HCT116 (cell line): ENCODE data around the gene PIKFYVE. TPM values are rescaled to one million over a fixed set of nuclear protein-coding genes. Genes with fewer than 3 reads are reported as not detected.

Experiments used
- ATAC-seq: fragments of 200-7000 bp; cut with Tn5 transposase; 2 replicates; pipeline ENCODE4 v1.9.1; 2020; ENCODE audit warnings: mild to moderate bottlenecking, moderate library complexity
- BruUV-seq: library from RNA; stranded (reverse); fragments of 400-500 nt; replicated peaks from 2 replicates; lab custom pipeline; 2021; lab: Mats Ljungman, UMichigan
- CTCF ChIA-PET: fragments of 300-600 bp; sonication (Branson Sonifier 250); formaldehyde crosslinking; loops from one replicate; lab custom pipeline; 2021; ENCODE audit warnings: antibody characterized with exemption; lab: Charles Lee
- POLR2A ChIA-PET: fragments of 300-600, 350-600 bp; sonication (Branson Sonifier 250); formaldehyde crosslinking; loops from one replicate; lab custom pipeline; 2021; ENCODE audit warnings: antibody characterized with exemption; lab: Charles Lee
- RAD21 ChIA-PET, 2 experiments: fragments of 300-600 bp; sonication (Branson Sonifier 250); formaldehyde crosslinking; loops; one replicate each; lab custom pipeline; 2023; ENCODE audit warnings: low total read pairs in 2 of 2; ENCODE audit not compliant: uncharacterized antibody in 2 of 2, unreplicated experiment in 2 of 2, low non-redundant PET in 1 of 2; lab: Charles Lee
- DNase-seq: peaks from one replicate; pipeline ENCODE4 v3.0.0-alpha.2; 2010; ENCODE audit warnings: low read depth, low spot score
- H2AFZ ChIP-seq: fragments of 200-600 bp; shearing (Covaris generic), sonication (generic); 2 replicates; pipeline ENCODE4 v1.6.1; 2017; ENCODE audit warnings: low read depth, mixed run types, mixed read lengths, antibody characterized with exemption, low read length; ENCODE audit not compliant: poor library complexity, severe bottlenecking
- H3K27ac ChIP-seq: 2 replicates; pipeline ENCODE4 v1.5.1; 2012; ENCODE audit warnings: low read depth, low read length
- H3K27me3 ChIP-seq: fragments of 200-600 bp; sonication (generic); 2 replicates; pipeline ENCODE4 v1.6.1; 2016; ENCODE audit warnings: mixed run types, low read length, mixed read lengths; ENCODE audit not compliant: insufficient read depth
- H3K36me3 ChIP-seq, 2 experiments: fragments of 200-500 bp in 1 of 2; fragments of 200-600 bp in 1 of 2; sonication (Bioruptor generic) in 1 of 2; sonication (generic) in 1 of 2; 2 replicates each; pipeline versions ENCODE4 v1.5.1 to v1.6.1; 2014 to 2016; ENCODE audit warnings: low read length in 2 of 2, inconsistent platforms in 1 of 2, mixed read lengths in 1 of 2, mixed run types in 1 of 2; ENCODE audit not compliant: insufficient read depth in 2 of 2, control insufficient read depth in 1 of 2
- H3K4me1 ChIP-seq, 2 experiments: fragments of 200-600 bp in 1 of 2; sonication (generic) in 1 of 2; 2 replicates each; pipeline versions ENCODE4 v1.5.1 to v1.6.1; 2012 to 2017; ENCODE audit warnings: low read length in 2 of 2, inconsistent platforms in 1 of 2, mild to moderate bottlenecking in 1 of 2, mixed read lengths in 1 of 2, mixed run types in 1 of 2, moderate library complexity in 1 of 2; ENCODE audit not compliant: insufficient read depth in 2 of 2, control insufficient read depth in 1 of 2
- H3K4me2 ChIP-seq: fragments of 200-600 bp; sonication (generic); 2 replicates; pipeline ENCODE4 v1.6.1; 2017; ENCODE audit warnings: mixed run types, low read length, mixed read lengths
- H3K4me3 ChIP-seq, 2 experiments: fragments of 200-600 bp in 1 of 2; sonication (generic) in 1 of 2; replicated peaks in 1 of 2; 2 replicates each; pipeline ENCODE4 v1.5.1; 2011 to 2016; ENCODE audit warnings: low read length in 2 of 2, control low read depth in 1 of 2, low read depth in 1 of 2, mild to moderate bottlenecking in 1 of 2, mixed read lengths in 1 of 2, mixed run types in 1 of 2
- H3K79me2 ChIP-seq: fragments of 200-600 bp; sonication (generic); 2 replicates; pipeline ENCODE4 v1.6.1; 2017; ENCODE audit warnings: mild to moderate bottlenecking, mixed run types, low read length, moderate library complexity, mixed read lengths; ENCODE audit not compliant: insufficient read depth
- H3K9ac ChIP-seq: fragments of 200-600 bp; sonication (generic); 2 replicates; pipeline ENCODE4 v1.6.1; 2016; ENCODE audit warnings: low read length, mixed read lengths
- H3K9me2 ChIP-seq: fragments of 200-600 bp; sonication (generic), shearing (Covaris generic); 2 replicates; pipeline ENCODE4 v1.6.1; 2017; ENCODE audit warnings: mixed run types, mild to moderate bottlenecking, moderate library complexity; ENCODE audit not compliant: insufficient read depth
- H3K9me3 ChIP-seq, 2 experiments: fragments of 200-500 bp in 1 of 2; fragments of 200-600 bp in 1 of 2; sonication (Bioruptor generic) in 1 of 2; sonication (generic) in 1 of 2; 2 replicates each; pipeline ENCODE4 v1.6.1; 2014 to 2017; ENCODE audit warnings: low read length in 2 of 2, mixed read lengths in 2 of 2, inconsistent platforms in 1 of 2, low read depth in 1 of 2, mild to moderate bottlenecking in 1 of 2, mixed run types in 1 of 2, moderate library complexity in 1 of 2; ENCODE audit not compliant: control insufficient read depth in 1 of 2, insufficient read depth in 1 of 2
- H4K20me1 ChIP-seq: fragments of 200-600 bp; sonication (generic), shearing (Covaris generic); 2 replicates; pipeline ENCODE4 v1.6.1; 2017; ENCODE audit warnings: mixed run types, mild to moderate bottlenecking, moderate library complexity; ENCODE audit not compliant: insufficient read depth
- EGR1 ChIP-seq: IDR thresholded peaks from 2 replicates; pipeline ENCODE4 v1.6.1; 2012; ENCODE audit warnings: low read depth
- EZH2 ChIP-seq: fragments of 200-600 bp; sonication (generic); IDR thresholded peaks from 2 replicates; pipeline ENCODE4 v1.6.1; 2017; ENCODE audit warnings: antibody characterized with exemption, mixed run types
- FOSL1 ChIP-seq: IDR thresholded peaks from 2 replicates; pipeline ENCODE4 v1.6.1; 2012; ENCODE audit warnings: low read depth
- JUND ChIP-seq: IDR thresholded peaks from 2 replicates; pipeline ENCODE4 v1.6.1; 2012
- POLR2AphosphoS5 ChIP-seq: IDR thresholded peaks from 2 replicates; pipeline ENCODE4 v1.6.1; 2011; ENCODE audit warnings: mild to moderate bottlenecking, low read depth, low read length, moderate library complexity
- RAD21 ChIP-seq: IDR thresholded peaks from 2 replicates; pipeline ENCODE4 v1.6.1; 2012; ENCODE audit warnings: low read depth, mild to moderate bottlenecking
- SIN3A ChIP-seq: IDR thresholded peaks from 2 replicates; pipeline ENCODE4 v1.6.1; 2012; ENCODE audit warnings: low read depth
- SP1 ChIP-seq: IDR thresholded peaks from 2 replicates; pipeline ENCODE4 v1.6.1; 2012; ENCODE audit warnings: low read depth
- ZNF274 ChIP-seq: fragments of 200-500 bp; sonication (Bioruptor generic); IDR thresholded peaks from 2 replicates; pipeline ENCODE4 v1.6.1; 2014; ENCODE audit warnings: mild to moderate bottlenecking, low read depth, low read length, inconsistent platforms
- intact Hi-C: fragments of 100-400 bp; cut with micrococcal nuclease; formaldehyde crosslinking; loops from 2 replicates; pipeline ENCODE4 v1.10.0; 2022
- total RNA-seq: library from RNA; stranded (reverse); gene quantifications from one replicate; pipeline ENCODE4 v1.2.1, GENCODE V29; 2021; ENCODE audit not compliant: unreplicated experiment
- TF ChIP-seq, protein P1 (sequence below), 3 experiments: fragments of 200-600 bp in 1 of 3; sonication (generic) in 1 of 3; IDR thresholded peaks in 2 of 3; conservative IDR thresholded peaks in 1 of 3; 2 replicates each; pipeline ENCODE4 v1.5.1; 2012 to 2017; ENCODE audit warnings: low read depth in 2 of 3, low read length in 2 of 3, antibody characterized with exemption in 1 of 3, borderline replicate concordance in 1 of 3, control low read depth in 1 of 3, mild to moderate bottlenecking in 1 of 3, mixed read lengths in 1 of 3, mixed run types in 1 of 3, moderate library complexity in 1 of 3; ENCODE audit not compliant: insufficient read depth in 1 of 3
- TF ChIP-seq, protein P2 (sequence below): IDR thresholded peaks from 2 replicates; pipeline ENCODE4 v1.6.1; 2012
- TF ChIP-seq, protein P3 (sequence below): IDR thresholded peaks from 2 replicates; pipeline ENCODE4 v1.6.1; 2012
- TF ChIP-seq, protein P4 (sequence below): IDR thresholded peaks from 2 replicates; pipeline ENCODE4 v1.6.1; 2011; ENCODE audit warnings: mild to moderate bottlenecking, low read length, moderate library complexity; ENCODE audit not compliant: insufficient replicate concordance; ENCODE audit errors: extremely low read depth

PIKFYVE gene
- total RNA-seq, 1 experiment from 2014 or later = 21.8 TPM

DNA sequence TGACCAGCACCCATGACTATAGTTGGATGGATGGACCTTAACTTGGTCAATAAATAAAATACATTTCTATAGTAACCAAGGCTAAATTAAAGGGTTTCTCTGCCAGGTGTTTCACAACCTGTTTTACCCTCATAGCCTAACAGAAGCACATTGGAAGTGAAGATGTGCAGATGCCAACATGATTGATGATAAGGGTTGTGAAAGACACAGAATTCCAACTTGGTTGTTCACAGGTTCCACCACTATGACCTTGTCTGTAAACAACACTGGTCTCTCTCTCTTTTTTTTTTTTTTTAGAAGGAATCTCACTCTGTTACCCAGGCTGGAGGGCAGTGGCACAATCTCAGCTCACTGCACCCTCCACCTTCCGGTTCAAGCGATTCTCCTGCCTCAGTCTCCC lies 103.0 kb downstream of the PIKFYVE start:
- POLR2A ChIA-PET = no interaction called here
- no peaks in the 10 kb centered on the region for H3K9me3 ChIP-seq
- no TSS peak for BruUV-seq
- H3K4me3 ChIP-seq = no peak overlapping the region
- H3K4me2 ChIP-seq = no peak overlapping the region
- H3K9ac ChIP-seq = no peak overlapping the region
- H2AFZ ChIP-seq = no peak overlapping the region
- H3K36me3 ChIP-seq = no peaks in the 10 kb centered on the region
- TF ChIP-seq SP1 (no peak), POLR2AphosphoS5 (no peak), FOSL1 (no peak)
- TF ChIP-seq, all 23 proteins: peak for 0
- CTCF ChIA-PET = no interaction called here
- no peaks in the 10 kb centered on the region for H3K4me1 ChIP-seq
- H4K20me1 ChIP-seq = no peaks in the 10 kb centered on the region
- no peaks in the 10 kb centered on the region for H3K9me2 ChIP-seq
- no peaks in the 10 kb centered on the region for H3K27me3 ChIP-seq
- intact Hi-C loops = no loop called here
- no peak for ATAC-seq
- H3K27ac ChIP-seq = no peak overlapping the region
- RAD21 ChIA-PET = no interaction called here
- no peak for DNase-seq
- no peaks in the 10 kb centered on the region for H3K79me2 ChIP-seq

DNA sequence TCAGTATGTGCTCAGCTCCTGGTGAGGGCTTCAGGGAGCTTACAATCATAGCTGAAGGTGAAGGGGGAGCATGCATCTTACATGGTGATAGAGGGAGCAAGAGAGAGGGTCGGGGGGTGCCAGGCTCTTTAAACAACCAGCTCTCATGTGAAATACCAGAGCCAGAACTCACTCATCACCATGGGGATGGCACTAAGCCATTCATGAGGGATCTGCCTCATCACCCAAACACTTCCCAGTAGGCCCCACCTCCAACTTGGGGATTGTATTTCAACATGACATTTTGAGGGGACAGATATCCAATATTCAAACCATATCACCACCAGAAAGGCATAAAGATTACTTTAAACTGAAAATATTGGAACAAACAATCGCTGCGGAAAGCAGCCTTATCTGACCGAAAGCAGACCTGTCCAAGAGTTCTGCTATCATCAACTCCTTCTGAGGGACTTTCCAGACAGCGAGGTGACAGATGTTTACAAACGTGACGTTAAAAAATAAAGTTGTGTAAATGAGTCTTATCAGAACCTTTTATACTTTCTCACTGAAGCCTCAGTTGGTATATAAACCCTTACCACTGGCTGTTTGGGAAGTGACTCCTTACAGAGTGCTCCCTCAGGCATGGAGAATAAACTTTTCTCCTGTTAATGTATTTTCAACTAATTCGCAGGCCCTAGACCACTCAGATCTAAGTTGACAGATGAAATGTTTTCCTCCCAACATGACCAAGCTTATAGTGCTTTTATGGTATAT lies 105.0 kb downstream of the PIKFYVE start:
- no TSS peak for BruUV-seq
- Histone ChIP-seq H3K79me2 (no peaks in the 10 kb centered on the region), H2AFZ (no peak overlapping the region), H3K27ac (no peak overlapping the region), H3K4me3 (no peak overlapping the region), H3K27me3 (no peaks in the 10 kb centered on the region), H4K20me1 (no peaks in the 10 kb centered on the region), H3K4me1 (no peaks in the 10 kb centered on the region), H3K36me3 (no peaks in the 10 kb centered on the region), H3K9me3 (no peaks in the 10 kb centered on the region), H3K9ac (no peak overlapping the region), H3K4me2 (no peak overlapping the region), H3K9me2 (no peaks in the 10 kb centered on the region)
- ATAC-seq (no peak), DNase-seq (no peak)
- ChIA-PET POLR2A (no interaction called here), RAD21 (no interaction called here), CTCF (no interaction called here)
- intact Hi-C loops = no loop called here
- TF ChIP-seq, protein P1, sequence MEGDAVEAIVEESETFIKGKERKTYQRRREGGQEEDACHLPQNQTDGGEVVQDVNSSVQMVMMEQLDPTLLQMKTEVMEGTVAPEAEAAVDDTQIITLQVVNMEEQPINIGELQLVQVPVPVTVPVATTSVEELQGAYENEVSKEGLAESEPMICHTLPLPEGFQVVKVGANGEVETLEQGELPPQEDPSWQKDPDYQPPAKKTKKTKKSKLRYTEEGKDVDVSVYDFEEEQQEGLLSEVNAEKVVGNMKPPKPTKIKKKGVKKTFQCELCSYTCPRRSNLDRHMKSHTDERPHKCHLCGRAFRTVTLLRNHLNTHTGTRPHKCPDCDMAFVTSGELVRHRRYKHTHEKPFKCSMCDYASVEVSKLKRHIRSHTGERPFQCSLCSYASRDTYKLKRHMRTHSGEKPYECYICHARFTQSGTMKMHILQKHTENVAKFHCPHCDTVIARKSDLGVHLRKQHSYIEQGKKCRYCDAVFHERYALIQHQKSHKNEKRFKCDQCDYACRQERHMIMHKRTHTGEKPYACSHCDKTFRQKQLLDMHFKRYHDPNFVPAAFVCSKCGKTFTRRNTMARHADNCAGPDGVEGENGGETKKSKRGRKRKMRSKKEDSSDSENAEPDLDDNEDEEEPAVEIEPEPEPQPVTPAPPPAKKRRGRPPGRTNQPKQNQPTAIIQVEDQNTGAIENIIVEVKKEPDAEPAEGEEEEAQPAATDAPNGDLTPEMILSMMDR (IDR thresholded peaks at IDR 0.05 in 2 of 3, conservative IDR thresholded peaks at IDR 0.05 in 1 of 3; ENCODE audit: borderline replicate concordance in 1 of 3, insufficient read depth in 1 of 3, low read depth in 2 of 3, low read length in 2 of 3) = no peak
- TF ChIP-seq RAD21 = no peak
- TF ChIP-seq, protein P2, sequence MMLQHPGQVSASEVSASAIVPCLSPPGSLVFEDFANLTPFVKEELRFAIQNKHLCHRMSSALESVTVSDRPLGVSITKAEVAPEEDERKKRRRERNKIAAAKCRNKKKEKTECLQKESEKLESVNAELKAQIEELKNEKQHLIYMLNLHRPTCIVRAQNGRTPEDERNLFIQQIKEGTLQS = no peak
- no peak for TF ChIP-seq ZNF274
- TF ChIP-seq, protein P3, sequence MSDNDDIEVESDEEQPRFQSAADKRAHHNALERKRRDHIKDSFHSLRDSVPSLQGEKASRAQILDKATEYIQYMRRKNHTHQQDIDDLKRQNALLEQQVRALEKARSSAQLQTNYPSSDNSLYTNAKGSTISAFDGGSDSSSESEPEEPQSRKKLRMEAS = no peak
- TF ChIP-seq EGR1 = no peak
- TF ChIP-seq EZH2 = no peak
- no peak for TF ChIP-seq FOSL1
- TF ChIP-seq, protein P4, sequence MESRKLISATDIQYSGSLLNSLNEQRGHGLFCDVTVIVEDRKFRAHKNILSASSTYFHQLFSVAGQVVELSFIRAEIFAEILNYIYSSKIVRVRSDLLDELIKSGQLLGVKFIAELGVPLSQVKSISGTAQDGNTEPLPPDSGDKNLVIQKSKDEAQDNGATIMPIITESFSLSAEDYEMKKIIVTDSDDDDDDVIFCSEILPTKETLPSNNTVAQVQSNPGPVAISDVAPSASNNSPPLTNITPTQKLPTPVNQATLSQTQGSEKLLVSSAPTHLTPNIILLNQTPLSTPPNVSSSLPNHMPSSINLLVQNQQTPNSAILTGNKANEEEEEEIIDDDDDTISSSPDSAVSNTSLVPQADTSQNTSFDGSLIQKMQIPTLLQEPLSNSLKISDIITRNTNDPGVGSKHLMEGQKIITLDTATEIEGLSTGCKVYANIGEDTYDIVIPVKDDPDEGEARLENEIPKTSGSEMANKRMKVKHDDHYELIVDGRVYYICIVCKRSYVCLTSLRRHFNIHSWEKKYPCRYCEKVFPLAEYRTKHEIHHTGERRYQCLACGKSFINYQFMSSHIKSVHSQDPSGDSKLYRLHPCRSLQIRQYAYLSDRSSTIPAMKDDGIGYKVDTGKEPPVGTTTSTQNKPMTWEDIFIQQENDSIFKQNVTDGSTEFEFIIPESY = no peak
- no peak for TF ChIP-seq SIN3A
- TF ChIP-seq JUND = no peak
